Mammary epithelial cell (primary cell): ENCODE results near the gene MCL1.

Source experiments
- CTCF ChIP-seq, 2 donors: IDR thresholded peaks in 1 of 2; conservative IDR thresholded peaks in 1 of 2; 2 replicates each; pipeline ENCODE4 v1.5.1; 2011 to 2012; ENCODE audit warnings: inconsistent platforms in 2 of 2, low read length in 2 of 2, mild to moderate bottlenecking in 2 of 2, control low read depth in 1 of 2, low read depth in 1 of 2; ENCODE audit not compliant: insufficient read depth in 1 of 2; ENCODE audit errors: extremely low read depth in 1 of 2
- EZH2 ChIP-seq: IDR thresholded peaks from 2 replicates; pipeline ENCODE4 v1.6.1; 2012; ENCODE audit warnings: low read length, inconsistent platforms, borderline replicate concordance

- TF ChIP-seq CTCF (conservative IDR thresholded peaks at IDR 0.05 in 1 of 2, IDR thresholded peaks at IDR 0.05 in 1 of 2; ENCODE audit: extremely low read depth in 1 of 2, insufficient read depth in 1 of 2, low read depth in 1 of 2, low read length in 2 of 2) (no peak), EZH2 (no peak)
Observed at GRCh38 chr1:150574260-150575071, 4.9 kb downstream of the MCL1 start.
